Eye (tissue), 1 donor: ENCODE results near the gene LYSMD2.
"Not testable (repeated sequence)": the region's sequence is repeated elsewhere in the genome, so short reads cannot be mapped to it uniquely, and the experiment has no call there.

Experiments
- DNase-seq: peaks from one replicate; pipeline ENCODE4 v3.0.0-alpha.2; 2015

LYSMD2 gene

GRCh38 chr15:51737522-51738305 lies at the start of gene LYSMD2:
LYSMD2 (minus strand) TSS chr15:51737655; CDS start chr15:51737622, 33 bp downstream.
- peak; percentile 75 for DNase-seq

GRCh38 chr15:51787130-51787529 lies 49.7 kb upstream of the LYSMD2 start:
- DNase-seq = not testable (repeated sequence)

- no peak for DNase-seq
Observed at GRCh38 chr15:51783967-51784366, 46.5 kb upstream of the LYSMD2 start.

- no peak for DNase-seq
Observed at GRCh38 chr15:51782357-51782896, 45.0 kb upstream of the LYSMD2 start.

- no peak for DNase-seq
Observed at GRCh38 chr15:51781506-51781905, 44.1 kb upstream of the LYSMD2 start.

GRCh38 chr15:51780636-51781035 lies 43.2 kb upstream of the LYSMD2 start:
- DNase-seq = no peak

GRCh38 chr15:51776952-51777569 lies 39.6 kb upstream of the LYSMD2 start:
- peak; percentile 93 for DNase-seq

GRCh38 chr15:51775967-51776816 lies 38.7 kb upstream of the LYSMD2 start:
- DNase-seq = peak; percentile 76

- DNase-seq = no peak
Observed at GRCh38 chr15:51774916-51775315, 37.5 kb upstream of the LYSMD2 start.

- DNase-seq = no peak
Observed at GRCh38 chr15:51771773-51772172, 34.3 kb upstream of the LYSMD2 start.

GRCh38 chr15:51770902-51771301 lies 33.4 kb upstream of the LYSMD2 start:
- no peak for DNase-seq

- no peak for DNase-seq
Observed at GRCh38 chr15:51768018-51768417, 30.6 kb upstream of the LYSMD2 start.

- DNase-seq = no peak
Observed at GRCh38 chr15:51766341-51766740, 28.9 kb upstream of the LYSMD2 start.

- no peak for DNase-seq
Observed at GRCh38 chr15:51765751-51766150, 28.3 kb upstream of the LYSMD2 start.

GRCh38 chr15:51760805-51761204 lies 23.4 kb upstream of the LYSMD2 start:
- no peak for DNase-seq

- no peak for DNase-seq
Observed at GRCh38 chr15:51759557-51760070, 22.2 kb upstream of the LYSMD2 start.

- peak; percentile 29 for DNase-seq
Observed at GRCh38 chr15:51758645-51759044, 21.2 kb upstream of the LYSMD2 start.

GRCh38 chr15:51757450-51757849 lies 20.0 kb upstream of the LYSMD2 start:
- DNase-seq = no peak

- no peak for DNase-seq
Observed at GRCh38 chr15:51756482-51756881, 19.0 kb upstream of the LYSMD2 start.

- DNase-seq = no peak
Observed at GRCh38 chr15:51755790-51756189, 18.3 kb upstream of the LYSMD2 start.

- DNase-seq = no peak
Observed at GRCh38 chr15:51754267-51754666, 16.8 kb upstream of the LYSMD2 start.

- no peak for DNase-seq
Observed at GRCh38 chr15:51752888-51753287, 15.4 kb upstream of the LYSMD2 start.
